GM21528 (cell line): ENCODE measurements around the gene AGR2.
"Not testable (repeated sequence)": the region's sequence is repeated elsewhere in the genome, so short reads cannot be mapped to it uniquely, and the experiment has no call there.

ENCODE experiments used
- ATAC-seq: cut with Tn5 transposase; IDR thresholded peaks from one replicate; pipeline ENCODE4 v1.9.1; 2021; ENCODE audit warnings: mild to moderate bottlenecking, moderate library complexity; ENCODE audit not compliant: unreplicated experiment, low FRiP score

The AGR2 gene

DNA sequence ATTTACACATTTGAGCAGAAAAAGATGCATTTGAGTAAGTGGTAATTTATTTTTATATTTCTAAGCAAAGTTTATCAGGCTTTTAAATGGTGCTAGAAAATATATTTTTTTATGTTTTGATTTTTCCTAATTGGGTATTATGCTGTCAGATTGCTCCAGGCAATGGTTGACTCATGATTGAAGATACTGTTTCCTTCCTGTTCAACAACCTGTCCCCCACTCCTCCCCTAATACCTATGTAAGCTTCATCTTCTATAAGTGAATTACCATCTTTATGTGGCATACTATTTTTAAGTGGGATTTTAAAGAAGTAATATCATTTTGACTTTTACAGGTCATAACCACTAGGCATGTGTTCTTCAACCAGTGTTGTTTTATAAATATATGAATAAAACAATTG, 29.8 kb downstream of the AGR2 start:
- no peak for ATAC-seq

DNA sequence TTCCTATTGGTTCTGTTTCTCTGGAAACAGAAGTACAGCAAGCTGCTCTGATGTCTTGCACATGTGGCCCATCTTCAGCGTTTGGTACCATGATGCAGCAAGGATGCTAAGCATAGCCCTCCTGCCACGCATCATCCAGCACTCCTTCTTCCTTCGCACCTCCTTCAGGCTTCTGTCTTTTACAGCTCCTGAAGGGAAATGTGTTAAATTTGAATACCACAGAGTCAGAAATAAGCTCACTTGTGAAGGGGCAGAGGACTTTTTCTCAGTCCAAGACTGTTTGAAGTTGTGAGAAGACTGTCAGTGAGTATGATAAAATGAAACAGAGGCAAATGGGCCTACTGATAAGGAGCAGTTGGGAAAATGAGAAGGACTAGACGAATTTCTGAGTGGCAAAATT, 30.5 kb downstream of the AGR2 start:
- no peak for ATAC-seq

DNA sequence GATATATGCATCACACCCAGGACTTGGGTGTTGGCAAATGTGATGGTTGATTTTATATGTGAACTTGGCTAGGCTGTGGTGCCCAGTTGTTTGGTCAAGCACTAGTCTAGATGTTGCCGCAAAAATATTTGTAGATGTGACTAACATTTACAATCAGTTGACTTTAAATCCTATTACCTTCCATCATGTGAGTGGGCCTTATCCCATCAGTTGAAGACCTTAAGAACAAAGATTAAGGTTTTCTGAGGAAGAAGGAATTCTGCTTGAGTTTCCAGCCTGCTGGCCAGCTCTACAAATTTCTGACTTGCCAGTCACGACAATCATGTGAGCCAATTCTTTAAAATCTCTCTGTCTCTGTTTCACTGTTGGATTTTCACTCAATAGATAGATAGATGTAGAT, 30.9 kb downstream of the AGR2 start:
- ATAC-seq = no peak

DNA sequence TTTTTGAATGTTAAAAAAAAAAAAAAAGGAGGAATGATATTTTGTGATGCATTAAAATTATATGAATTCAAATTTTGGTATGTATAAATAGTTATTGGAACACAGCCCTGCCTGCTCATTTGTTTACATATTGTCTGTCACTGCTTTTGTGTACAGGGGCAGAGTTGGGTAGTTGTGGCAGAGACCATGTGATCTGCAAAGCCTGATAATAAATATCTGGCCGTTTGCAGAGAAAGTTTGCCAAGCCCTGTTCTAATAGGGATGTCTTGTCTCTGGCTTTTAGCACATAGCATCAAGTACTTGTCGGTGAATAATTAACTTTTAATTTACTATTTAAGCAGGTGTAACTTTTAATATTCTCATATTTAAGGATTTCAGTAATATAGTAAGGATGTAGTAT, 31.5 kb downstream of the AGR2 start:
- ATAC-seq = no peak

DNA sequence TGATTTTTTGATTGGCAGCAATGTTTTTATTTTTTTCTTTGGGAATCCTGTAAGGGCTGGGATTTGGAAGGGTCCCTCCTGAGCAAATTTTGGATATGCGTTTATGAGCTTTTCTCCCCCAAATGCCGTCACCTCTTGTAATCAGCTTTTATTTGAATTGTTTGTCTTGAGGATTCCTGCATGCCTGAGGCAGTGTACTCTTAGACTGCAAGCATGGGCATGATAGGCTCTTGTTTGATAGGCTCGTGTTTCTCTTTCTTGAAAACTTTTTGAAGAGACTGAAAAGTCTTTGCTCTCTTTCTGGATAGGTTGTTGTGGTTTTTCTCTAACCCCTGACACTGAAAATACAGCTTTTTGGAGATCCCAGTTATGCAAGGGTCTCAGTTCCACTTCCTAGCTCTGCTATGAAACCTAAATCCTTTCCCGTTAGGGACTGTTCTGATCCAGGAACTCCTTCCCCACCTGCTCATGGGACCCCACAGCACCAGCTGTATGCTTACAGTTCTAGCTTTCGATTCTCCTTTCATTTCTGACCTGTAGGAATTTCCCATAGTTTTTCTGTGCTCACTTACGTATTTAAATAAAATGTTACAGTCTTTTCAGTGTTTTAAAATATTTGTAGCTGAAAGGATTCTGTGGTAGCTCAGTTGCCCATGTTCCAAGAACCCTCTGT, 34.0 kb downstream of the AGR2 start:
- ATAC-seq = no peak

DNA sequence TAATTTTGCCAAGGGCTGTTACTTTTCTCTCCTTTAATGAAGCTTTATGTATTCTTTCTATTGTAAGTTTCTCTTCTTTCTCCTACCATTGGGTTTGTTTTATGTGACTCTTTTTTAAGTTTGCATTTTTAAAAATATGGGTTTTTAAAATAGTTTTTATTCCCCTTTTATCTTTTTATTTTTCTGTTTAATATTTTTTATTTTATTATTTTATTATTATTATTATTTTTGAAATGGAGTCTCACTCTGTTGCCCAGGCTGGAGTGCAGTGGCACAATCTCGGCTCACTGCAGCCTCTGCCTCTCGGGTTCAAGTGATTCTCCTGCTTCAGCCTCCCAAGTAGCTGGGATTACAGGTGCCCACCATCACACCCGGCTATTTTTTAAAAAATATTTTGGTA, 34.8 kb downstream of the AGR2 start:
- ATAC-seq = not testable (repeated sequence)

DNA sequence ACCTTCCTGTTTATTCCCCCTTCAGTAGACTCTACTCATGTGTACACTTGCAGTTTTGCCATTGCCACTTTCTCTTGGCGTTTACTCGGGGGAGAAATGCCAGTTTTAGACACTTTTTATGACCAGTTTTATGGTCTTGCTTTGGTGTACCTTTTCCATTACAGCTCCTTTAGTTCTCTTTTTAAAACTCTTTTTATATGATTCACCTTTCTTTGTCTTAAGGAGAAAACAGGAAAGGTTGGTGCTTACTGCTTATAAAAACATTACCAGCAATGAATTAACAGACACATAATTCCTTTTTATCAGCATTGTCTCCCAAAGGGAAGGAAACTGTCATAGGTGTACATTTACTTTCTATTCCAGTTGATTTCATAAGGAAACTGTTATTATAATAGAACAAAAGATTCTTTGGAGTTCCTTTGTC, 39.4 kb downstream of the AGR2 start:
- no peak for ATAC-seq

DNA sequence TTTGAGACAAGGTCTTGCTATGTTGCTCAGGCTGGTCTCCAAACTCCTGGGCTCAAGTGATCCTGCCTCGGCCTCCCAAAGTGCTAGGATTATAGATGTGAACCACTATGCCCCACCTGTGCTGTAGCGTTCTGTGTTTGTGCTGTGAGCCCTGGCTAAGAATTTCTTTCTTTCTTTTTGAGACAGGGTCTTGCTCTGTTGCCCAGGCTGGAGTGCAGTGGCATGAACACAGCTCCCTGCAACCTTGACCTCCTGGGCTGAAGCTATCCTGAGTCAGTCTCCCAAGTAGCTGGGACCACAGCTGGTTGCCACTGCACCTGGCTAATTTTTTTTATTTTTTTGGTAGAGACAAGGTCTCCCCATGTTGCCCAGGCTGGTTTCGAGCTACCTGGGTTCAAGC, 39.9 kb downstream of the AGR2 start:
- ATAC-seq = no peak

DNA sequence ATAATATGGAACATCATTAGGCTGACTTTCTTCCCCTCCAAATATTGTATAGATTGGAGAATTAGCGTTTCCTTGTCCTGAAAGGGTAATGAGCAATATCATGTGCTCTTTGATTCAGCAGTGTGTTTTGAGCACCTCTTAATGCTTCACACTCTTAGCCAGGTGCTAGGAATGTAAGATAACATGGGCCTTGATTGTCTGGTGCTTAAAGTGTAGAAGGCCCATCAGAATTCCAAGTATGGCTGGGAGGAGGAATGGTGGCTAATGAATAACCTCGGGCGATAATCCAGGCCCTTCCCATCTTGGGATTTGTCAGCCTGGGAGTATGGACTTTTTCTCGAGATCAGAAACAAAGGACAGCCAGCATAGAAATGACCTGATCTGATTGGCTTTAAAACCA, 42.6 kb downstream of the AGR2 start:
- no peak for ATAC-seq

DNA sequence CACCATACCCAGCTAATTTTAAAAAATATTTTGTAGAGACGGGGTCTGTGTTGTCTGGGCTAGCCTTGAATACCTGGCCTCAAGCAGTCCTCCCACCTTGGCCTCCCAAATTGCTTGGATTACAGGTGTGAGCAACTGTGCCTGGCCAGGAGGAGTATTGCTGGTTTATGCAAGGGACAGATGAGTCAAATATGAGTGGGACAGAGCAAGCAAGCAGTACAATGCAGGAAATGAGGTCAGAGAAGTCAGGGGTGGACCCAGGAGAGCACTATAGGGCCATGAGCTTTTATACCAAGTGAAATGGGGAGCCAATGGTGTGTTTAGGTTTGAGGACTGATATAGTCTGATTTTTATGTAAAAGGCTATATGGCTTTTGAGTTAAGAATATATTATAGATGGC, 45.0 kb downstream of the AGR2 start:
- ATAC-seq = no peak

DNA sequence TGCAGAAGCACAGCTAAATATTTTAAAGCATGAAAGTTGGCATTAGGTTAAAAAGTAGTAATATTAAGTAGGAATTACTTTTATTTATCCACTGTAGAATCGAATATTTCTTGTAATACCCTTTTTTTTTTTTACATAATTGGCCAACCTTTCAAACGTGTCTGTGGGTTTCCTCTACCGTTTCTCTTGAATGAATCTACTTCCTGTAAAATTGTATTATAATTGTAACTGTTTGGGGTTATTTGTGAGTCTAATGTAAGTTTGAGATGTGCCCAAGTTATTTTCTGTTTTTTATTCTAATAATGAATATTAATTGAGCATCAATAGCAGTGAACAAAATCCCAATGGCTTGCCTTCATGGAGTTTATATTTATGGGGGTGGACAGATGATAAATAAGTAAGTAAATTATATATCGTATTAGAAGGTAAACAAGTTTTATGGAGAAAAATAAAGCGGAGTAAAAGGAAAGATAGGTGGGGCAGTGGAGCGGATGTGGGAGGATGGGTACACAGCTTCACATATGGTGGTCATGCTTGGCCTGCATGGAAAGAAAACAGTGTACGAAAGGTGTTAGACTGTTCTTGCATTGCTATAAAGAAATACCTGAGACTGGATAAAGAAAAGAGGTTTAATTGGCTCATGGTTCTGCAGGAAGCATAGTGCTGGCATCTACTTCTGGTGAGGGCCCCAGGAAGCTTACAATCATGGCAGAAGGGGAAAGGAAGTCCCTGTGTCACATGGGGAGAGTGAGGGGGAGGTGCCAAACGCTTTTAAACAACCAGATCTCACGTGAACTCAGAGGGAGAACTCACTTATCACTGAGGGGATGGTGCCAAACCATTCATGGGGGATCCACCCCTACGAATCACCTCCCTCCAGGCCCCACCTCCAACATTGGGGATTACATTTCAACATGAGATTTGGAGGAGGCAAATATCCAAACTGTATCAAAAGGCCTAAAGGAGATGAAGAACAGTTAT, 45.9 kb downstream of the AGR2 start:
- no peak for ATAC-seq

DNA sequence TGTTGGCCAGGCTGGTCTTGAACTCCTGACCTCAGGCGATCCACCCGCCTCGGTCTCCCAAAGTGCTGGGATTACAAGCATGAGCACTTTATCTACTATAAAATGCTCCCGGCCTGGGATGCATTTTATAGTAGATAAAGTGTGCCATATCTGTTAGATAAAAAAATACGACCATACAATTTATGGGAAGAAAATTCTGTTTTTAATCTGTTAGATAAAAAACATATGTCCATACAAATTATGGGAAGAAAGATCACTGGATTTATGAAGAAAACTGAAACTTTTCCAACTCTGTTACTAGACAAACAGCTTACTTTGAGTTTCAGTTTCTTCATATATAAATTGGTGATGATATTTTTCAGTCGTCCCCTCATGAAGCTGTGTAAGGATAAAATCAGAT, 46.8 kb downstream of the AGR2 start:
- no peak for ATAC-seq

DNA sequence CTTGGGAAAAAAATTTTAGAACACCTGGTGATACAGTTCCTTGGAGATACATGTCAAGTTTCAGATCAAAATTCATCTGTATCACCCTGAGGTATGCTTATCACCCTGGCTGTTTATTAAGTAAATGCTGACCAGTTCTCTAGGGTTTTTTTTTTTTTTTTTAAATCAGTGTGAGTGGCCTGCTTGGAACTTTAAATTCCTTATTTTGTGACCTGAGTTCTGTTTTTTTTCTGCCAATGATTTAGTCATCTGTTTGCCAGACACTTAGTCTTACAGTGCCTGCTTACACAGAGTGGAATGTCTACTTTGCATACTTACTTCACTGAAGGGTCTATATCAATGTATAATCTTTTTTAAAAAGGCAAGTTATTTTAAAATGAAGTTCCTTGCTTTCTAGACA, 49.4 kb downstream of the AGR2 start:
- ATAC-seq = no peak

DNA sequence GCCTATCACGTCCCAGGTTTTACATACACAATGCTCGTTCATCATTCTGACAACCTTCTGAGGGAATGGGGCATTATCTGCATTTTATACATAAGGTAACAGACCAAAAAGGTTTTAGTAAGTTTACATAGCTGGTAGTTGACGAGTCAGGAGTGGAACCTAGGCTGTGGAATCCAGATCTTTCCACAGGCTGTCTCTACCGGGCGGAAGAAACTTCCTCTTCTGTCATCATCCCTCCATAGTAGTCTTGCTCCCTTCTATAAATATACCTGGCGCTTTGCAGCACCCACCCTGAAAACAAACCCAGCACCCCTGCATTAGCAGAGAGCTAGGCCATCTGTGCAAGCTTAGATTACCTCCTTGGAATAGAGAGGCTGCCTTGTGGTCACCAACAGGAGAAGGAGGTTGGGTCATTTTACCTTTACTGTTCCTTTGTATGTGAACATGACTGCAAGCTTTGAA, 49.9 kb downstream of the AGR2 start:
- ATAC-seq = no peak

DNA sequence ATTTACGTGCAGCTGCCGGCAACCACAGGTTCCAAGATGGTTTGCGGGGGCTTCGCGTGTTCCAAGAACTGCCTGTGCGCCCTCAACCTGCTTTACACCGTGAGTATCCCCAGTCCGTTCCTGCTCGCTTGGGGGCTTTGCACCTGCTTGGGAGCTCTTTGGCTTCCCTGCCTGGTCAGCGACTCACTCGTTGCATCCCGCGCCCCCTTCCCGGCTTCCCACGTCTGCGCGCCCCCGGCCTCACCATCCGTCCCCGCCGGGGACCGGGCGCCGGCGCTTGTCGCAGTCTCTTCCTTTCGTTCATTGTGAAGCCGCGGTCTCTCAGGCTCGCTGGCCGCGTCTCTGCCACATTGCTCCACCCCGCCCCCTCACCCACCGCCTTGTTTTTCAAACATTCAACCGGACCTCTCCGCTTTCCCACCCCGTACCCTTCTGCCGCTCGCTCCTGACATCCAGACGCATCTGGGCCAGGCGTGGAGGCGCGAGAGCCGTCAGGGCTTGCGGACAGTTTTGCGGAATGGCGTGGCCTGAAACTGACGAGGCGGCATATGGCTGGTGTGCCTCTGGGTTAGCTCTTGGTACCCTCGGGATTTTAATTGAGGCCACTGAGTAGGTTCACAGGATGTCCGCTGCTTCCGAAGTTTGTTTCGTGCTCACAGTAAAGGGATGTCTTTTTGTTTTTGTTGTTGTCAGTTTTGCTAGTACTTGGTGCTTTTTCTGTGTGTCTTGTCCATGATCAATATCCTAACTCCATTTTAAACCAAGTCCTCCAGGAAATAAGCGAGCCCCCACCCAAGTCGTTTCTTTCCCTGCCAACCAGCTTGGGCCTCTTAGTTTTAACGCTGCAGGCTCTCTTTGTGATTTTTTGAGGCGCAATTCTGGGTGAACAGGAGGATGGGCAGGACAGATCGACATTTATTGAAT, 50.6 kb downstream of the AGR2 start:
- ATAC-seq = no peak

DNA sequence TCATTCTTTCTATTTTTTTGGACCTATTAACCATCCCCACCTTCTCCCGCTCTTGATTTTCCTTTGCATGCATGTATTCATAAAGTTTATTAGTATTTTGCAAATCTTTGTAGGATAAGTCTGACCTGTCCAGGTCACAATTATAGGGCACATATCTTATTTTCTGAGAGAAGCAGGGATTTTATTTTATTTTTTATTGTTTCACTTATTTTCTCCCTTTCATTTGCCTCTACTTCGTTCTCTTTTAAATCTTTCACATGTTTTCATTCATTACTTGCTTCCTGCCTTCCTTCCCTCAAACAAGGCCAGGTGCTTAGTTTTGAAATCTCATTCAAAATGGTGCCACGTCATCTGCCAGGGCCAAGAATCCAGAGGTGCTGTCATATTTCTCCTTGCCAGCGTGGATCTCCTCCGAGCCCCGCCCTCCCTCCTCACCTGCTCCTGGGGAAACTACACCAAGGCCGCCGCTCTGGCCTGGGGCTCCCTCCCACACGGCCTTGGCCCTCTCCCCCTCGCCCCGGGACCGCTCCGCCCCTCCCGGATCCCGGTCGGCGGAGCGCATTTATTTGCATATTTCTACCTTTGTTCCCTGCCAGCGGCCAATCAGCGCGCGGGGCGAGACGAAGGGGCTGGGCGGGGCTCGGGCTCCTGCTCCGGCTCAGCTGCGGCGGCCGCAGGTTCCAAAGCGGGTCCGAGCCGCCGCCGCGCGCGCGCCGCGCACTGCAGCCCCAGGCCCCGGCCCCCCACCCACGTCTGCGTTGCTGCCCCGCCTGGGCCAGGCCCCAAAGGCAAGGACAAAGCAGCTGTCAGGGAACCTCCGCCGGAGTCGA, 51.5 kb downstream of the AGR2 start, which contains the start of gene TSPAN13:
TSPAN13 (plus strand) TSS at position 654 of the 830 bp plus-strand sequence. CDS start 213 bp downstream, outside the sequence.
- ATAC-seq = peak; percentile 87

DNA sequence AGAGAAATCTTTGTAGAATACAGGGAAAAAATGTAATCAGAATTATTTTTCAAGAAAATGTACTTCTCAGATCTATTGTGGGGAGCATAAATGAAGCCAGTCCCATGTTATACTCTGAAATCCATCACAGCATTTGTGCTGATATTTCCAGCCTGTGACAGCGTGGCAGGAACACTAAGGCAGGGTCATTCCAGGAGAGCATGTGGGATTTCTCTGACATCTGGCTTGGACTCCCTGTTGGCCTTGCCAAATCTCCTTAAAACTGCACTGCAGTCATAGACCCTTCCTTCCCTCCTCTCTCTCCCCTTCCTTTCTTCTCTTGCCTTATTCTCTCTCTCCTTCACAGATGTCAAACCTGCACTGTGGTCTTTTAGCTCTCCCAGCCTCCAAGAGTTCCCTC, 57.7 kb downstream of the AGR2 start:
- ATAC-seq = no peak

DNA sequence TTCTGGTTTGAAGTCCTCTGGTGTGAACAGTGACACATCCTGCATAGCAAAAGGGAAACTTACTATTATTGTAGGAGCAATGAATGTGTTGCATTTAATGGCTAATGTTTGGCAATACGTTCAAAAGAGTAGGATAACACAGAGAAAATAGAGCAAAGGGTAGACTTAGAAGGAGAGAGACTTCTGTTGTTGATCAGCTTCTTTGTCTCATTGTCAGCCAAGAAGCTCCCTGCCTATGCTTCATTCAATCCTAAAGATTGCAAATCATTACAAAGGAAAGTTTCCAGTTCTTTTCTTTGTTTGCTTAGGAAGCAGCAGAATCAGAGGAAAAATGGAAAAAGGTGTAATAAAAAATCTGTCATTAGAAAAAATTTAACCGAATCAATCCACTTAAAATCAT, 59.2 kb downstream of the AGR2 start:
- ATAC-seq = no peak

DNA sequence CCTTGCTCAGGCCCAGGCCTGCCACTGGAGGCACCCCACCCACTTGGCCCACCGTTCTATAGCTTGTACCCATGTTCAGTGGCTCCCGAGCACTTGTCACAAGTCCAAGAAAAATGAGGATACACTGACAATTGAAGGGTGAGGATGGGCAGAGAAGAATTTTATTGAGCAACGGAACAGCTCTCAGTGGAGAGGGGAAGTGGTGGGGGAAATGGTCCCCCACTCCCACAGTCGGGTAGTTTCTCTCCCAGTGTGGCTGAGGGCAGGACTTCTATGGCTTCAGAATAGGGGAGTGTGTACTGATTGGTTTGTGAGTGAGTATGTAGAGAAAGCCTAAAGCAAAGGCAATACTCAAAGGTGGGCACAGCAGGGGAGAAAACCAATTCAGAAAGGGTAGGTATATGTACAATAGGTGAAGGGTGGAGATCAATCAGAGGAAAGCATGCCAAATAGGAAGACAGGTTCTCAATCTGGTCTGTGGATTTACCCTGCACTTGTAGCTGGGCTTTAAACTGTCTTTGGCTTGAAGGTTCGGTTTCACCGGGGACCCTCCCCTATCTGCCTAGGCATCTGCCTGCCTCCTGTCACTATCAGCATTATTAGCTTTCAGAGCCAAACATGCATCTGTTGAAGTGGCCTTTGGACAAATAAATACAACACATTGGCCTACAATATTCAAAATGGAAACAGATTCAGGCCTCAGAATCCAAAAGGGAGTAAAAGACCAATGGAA, 60.1 kb downstream of the AGR2 start:
- ATAC-seq = no peak
